Left lung (tissue), 10 donors: ENCODE results near the gene LPCAT1. TPM values are rescaled to one million over a fixed set of nuclear protein-coding genes. Genes with fewer than 3 reads are reported as not detected.

Source experiments
- ATAC-seq: fragments of 200-7000 bp; cut with Tn5 transposase; one replicate; pipeline ENCODE4 v1.9.1; 2020; ENCODE audit warnings: moderate library complexity
- DNase-seq, 4 donors: peaks; one replicate each; pipeline ENCODE4 v3.0.0-alpha.2; 2013 to 2020
- H3K27ac ChIP-seq, 2 donors: fragments of 200-600 bp; sonication (generic) in 1 of 2; one replicate each; pipeline versions ENCODE4 v1.5.0 to v1.8.0; 2020 to 2021
- H3K27me3 ChIP-seq, 2 donors: fragments of 200-600 bp; sonication (generic) in 1 of 2; one replicate each; pipeline versions ENCODE4 v1.5.0 to v1.8.0; 2020 to 2021
- H3K36me3 ChIP-seq, 2 donors: fragments of 200-600 bp; sonication (generic) in 1 of 2; one replicate each; pipeline versions ENCODE4 v1.5.0 to v1.8.0; 2020 to 2021
- H3K4me1 ChIP-seq, 2 donors: fragments of 200-600 bp; one replicate each; pipeline ENCODE4 v1.8.0; 2021
- H3K4me3 ChIP-seq, 2 donors: fragments of 200-600 bp; sonication (generic) in 1 of 2; one replicate each; pipeline versions ENCODE4 v1.5.0 to v1.8.0; 2020 to 2021; ENCODE audit warnings: mild to moderate bottlenecking in 1 of 2
- H3K9me3 ChIP-seq, 2 donors: fragments of 200-600 bp; sonication (generic) in 1 of 2; one replicate each; pipeline versions ENCODE4 v1.5.0 to v1.8.0; 2020 to 2021
- CTCF ChIP-seq, 2 donors: fragments of 200-600 bp; sonication (generic) in 1 of 2; IDR thresholded peaks; one replicate each; pipeline versions ENCODE4 v1.5.0 to v1.8.0; 2021; ENCODE audit warnings: antibody characterized with exemption in 2 of 2
- intact Hi-C, 2 donors: fragments of 100-400 bp; cut with DNase I; formaldehyde crosslinking; loops; one replicate each; pipeline versions ENCODE4 v1.11.2 to v1.14.2; 2022
- polyA plus RNA-seq, 6 donors: library from polyadenylated mRNA; unstranded; fragments of 120-200 nt; gene quantifications; one replicate each; pipeline ENCODE4 v1.2.1, GENCODE V29; 2013; ENCODE audit not compliant: insufficient read length in 6 of 6
- total RNA-seq, 2 donors: library from RNA; stranded (reverse); fragmentation: NEBNext Ultra II Directional; extraction: Animal tissue kit (Norgen Biotek cat#: 25700); gene quantifications; one replicate each; pipeline ENCODE4 v1.2.1, GENCODE V29; 2021
- donor health status: DM: no; HTN: yes; CAD: no.
- donor health status: DM: no; HTN: no; CAD: no.

The LPCAT1 gene
- total and polyA plus RNA-seq, 8 donors = 106 to 751 (median 148) TPM

GRCh38 chr5:1489754-1490153 lies 34.0 kb downstream of the LPCAT1 start:
- no peak for DNase-seq
- TF ChIP-seq CTCF (IDR thresholded peaks at IDR 0.05) = no peak
- H3K4me1 ChIP-seq = peaks cover 0 to 35% of the 10 kb centered on the region in 2 donors
- H3K4me3 ChIP-seq = no peak overlapping the region
- H3K36me3 ChIP-seq = peaks cover 0 to 100% of the 10 kb centered on the region in 2 donors
- no peaks in the 10 kb centered on the region for H3K27me3 ChIP-seq
- ATAC-seq = no peak
- H3K9me3 ChIP-seq = no peaks in the 10 kb centered on the region
- intact Hi-C loops = no loop called here
- peak overlapping the region in 1 of 2 donors; percentile 41 for H3K27ac ChIP-seq

- intact Hi-C loops = no loop called here
- peak overlapping the region in 1 of 2 donors; percentile 28 for H3K27ac ChIP-seq
- H3K4me1 ChIP-seq = peaks cover 0 to 29% of the 10 kb centered on the region in 2 donors
- H3K4me3 ChIP-seq = no peak overlapping the region
- DNase-seq = no peak
- no peaks in the 10 kb centered on the region for H3K9me3 ChIP-seq
- peak; percentile 42 for ATAC-seq
- no peaks in the 10 kb centered on the region for H3K27me3 ChIP-seq
- H3K36me3 ChIP-seq = peaks cover 0 to 100% of the 10 kb centered on the region in 2 donors
- no peak for TF ChIP-seq CTCF (IDR thresholded peaks at IDR 0.05)
Measured at GRCh38 chr5:1488882-1489680, 34.7 kb downstream of the LPCAT1 start.

- peak in 1 of 4 donors; percentile 62 for DNase-seq
- Histone ChIP-seq H3K36me3 (peaks cover 0 to 94% of the 10 kb centered on the region in 2 donors), H3K9me3 (no peaks in the 10 kb centered on the region), H3K27me3 (no peaks in the 10 kb centered on the region), H3K4me3 (no peak overlapping the region), H3K4me1 (peaks cover 0 to 23% of the 10 kb centered on the region in 2 donors), H3K27ac (no peak overlapping the region)
- intact Hi-C loops = no loop called here
- no peak for ATAC-seq
- no peak for TF ChIP-seq CTCF (IDR thresholded peaks at IDR 0.05)
Measured at GRCh38 chr5:1487079-1487764, 36.5 kb downstream of the LPCAT1 start.

- H3K27ac ChIP-seq = no peak overlapping the region
- no peak overlapping the region for H3K4me3 ChIP-seq
- DNase-seq (peak in 1 of 4 donors; percentile 54), ATAC-seq (no peak)
- H3K9me3 ChIP-seq = no peaks in the 10 kb centered on the region
- intact Hi-C loops = no loop called here
- H3K27me3 ChIP-seq = no peaks in the 10 kb centered on the region
- TF ChIP-seq CTCF (IDR thresholded peaks at IDR 0.05) = no peak
- peaks cover 0 to 32% of the 10 kb centered on the region in 2 donors for H3K4me1 ChIP-seq
- peaks cover 0 to 92% of the 10 kb centered on the region in 2 donors for H3K36me3 ChIP-seq
Measured at GRCh38 chr5:1486271-1486670, 37.5 kb downstream of the LPCAT1 start.

GRCh38 chr5:1485579-1486118 lies 38.1 kb downstream of the LPCAT1 start:
- intact Hi-C loops = no loop called here
- peaks cover 0 to 92% of the 10 kb centered on the region in 2 donors for H3K36me3 ChIP-seq
- DNase-seq = peak in 1 of 4 donors; percentile 61

More at GRCh38 chr5:1485579-1486118, 38.1 kb downstream of the LPCAT1 start:
- no peak for TF ChIP-seq CTCF (IDR thresholded peaks at IDR 0.05)
- peaks cover 0 to 37% of the 10 kb centered on the region in 2 donors for H3K4me1 ChIP-seq
- H3K27ac ChIP-seq = no peak overlapping the region
- ATAC-seq = no peak
- H3K27me3 ChIP-seq = no peaks in the 10 kb centered on the region
- H3K4me3 ChIP-seq = no peak overlapping the region
- no peaks in the 10 kb centered on the region for H3K9me3 ChIP-seq
